MM.1S (cell line): Measurements from ENCODE around the gene CBFA2T3.

Source experiments
- CTCF ChIP-seq: fragments of 300-600 bp; sonication (generic); IDR thresholded peaks from 2 replicates; pipeline ENCODE4 v1.5.1; 2016; ENCODE audit warnings: antibody characterized with exemption, low read length, mixed read lengths
- EZH2 ChIP-seq: fragments of 300-600 bp; sonication (generic); optimal IDR thresholded peaks from 2 replicates; pipeline ENCODE3; 2017; ENCODE audit warnings: low read depth, mild to moderate bottlenecking, antibody characterized with exemption, low read length, mixed read lengths
- EZH2phosphoT487 ChIP-seq: fragments of 300-600 bp; sonication (generic); IDR thresholded peaks from 2 replicates; pipeline ENCODE4 v1.6.1; 2018; ENCODE audit warnings: antibody characterized with exemption, low read length

GRCh38 chr16:88885693-88886280 lies 91.2 kb downstream of the CBFA2T3 start:
- TF ChIP-seq CTCF: no peak
- no peak for TF ChIP-seq EZH2phosphoT487
- no peak for TF ChIP-seq EZH2
